HG02763 (cell line): ENCODE results near the gene KLB.
"Not testable (repeated sequence)": the region's sequence is repeated elsewhere in the genome, so short reads cannot be mapped to it uniquely, and the experiment has no call there.

Experiments
- ATAC-seq: cut with Tn5 transposase; IDR thresholded peaks from one replicate; pipeline ENCODE4 v1.9.1; 2021; ENCODE audit warnings: mild to moderate bottlenecking, moderate library complexity; ENCODE audit not compliant: unreplicated experiment

Gene KLB

DNA sequence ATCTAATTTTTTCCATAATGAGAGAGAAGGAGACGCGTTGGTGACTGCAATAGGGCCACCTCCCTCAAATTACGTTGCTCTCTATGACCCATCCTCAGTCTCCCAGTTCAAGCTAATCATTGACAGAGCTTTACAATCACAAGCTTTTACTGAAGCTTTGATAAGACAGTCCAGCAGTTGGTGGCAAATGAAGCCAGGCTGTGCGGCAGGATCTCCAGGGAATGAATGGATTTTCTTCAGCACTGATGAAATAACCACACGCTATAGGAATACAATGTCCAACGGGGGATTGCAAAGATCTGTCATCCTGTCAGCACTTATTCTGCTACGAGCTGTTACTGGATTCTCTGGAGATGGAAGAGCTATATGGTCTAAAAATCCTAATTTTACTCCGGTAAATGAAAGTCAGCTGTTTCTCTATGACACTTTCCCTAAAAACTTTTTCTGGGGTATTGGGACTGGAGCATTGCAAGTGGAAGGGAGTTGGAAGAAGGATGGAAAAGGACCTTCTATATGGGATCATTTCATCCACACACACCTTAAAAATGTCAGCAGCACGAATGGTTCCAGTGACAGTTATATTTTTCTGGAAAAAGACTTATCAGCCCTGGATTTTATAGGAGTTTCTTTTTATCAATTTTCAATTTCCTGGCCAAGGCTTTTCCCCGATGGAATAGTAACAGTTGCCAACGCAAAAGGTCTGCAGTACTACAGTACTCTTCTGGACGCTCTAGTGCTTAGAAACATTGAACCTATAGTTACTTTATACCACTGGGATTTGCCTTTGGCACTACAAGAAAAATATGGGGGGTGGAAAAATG is at the start of gene KLB:
Gene KLB (plus strand): TSS at position 168 of the 821 bp plus-strand sequence. CDS start 20 bp downstream, at position 188.
- no peak for ATAC-seq

DNA sequence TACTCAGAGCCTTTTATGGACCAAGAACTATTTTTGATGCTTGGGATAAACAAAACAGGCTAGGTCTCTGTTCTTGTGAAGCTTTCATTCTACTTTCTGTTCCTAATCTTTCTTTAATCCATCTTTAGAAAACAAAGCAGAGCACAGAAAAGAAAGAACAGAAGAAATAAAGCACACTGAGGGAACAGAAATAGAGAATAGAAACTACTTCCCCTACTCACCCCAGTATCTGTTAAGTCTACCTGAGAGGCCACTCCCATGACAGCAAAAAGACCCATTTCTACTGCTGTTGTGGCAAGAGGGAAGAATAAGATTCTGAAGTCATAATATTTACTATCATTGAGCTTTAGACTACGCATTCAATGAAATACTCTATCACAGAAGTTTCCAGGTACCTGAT is 49.7 kb upstream of the KLB start:
- ATAC-seq = no peak

DNA sequence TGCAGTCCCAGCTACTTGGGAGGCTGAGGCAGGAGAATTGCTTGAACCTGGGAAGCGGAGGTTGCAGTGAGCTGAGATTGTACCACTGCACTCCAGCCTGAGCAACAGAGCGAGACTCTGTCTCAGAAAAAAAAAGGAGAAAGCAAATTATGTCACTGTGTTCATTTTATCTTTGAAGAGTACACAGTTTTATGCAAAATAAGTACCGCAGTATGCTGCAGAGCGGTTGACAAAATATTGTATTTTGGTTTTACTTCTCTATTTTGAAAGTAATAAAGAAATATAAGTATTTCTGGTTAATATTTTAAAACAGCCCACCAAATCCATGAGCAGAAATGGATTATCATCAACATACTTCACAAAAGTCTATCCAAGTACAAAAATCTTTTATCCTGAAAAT is 46.1 kb upstream of the KLB start:
- ATAC-seq = not testable (repeated sequence)

DNA sequence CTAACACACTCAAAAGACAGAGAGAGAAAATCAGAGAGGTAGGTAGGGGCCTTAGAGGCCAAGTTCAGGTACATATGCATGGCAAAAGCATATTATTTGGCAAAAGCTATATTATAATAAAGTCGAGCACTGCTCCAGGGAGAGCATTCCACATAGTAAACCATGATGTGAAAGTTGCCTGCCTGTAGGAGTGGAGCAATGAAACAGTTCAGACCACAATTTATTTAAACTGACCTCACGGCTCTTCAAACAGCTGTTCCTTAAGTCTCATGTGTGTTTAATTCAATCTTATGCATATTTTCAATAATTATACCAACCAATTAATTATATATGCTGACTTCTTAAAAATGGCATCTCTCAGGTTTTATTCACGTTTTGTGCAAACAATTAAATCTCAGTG is 43.9 kb upstream of the KLB start:
- ATAC-seq = no peak

DNA sequence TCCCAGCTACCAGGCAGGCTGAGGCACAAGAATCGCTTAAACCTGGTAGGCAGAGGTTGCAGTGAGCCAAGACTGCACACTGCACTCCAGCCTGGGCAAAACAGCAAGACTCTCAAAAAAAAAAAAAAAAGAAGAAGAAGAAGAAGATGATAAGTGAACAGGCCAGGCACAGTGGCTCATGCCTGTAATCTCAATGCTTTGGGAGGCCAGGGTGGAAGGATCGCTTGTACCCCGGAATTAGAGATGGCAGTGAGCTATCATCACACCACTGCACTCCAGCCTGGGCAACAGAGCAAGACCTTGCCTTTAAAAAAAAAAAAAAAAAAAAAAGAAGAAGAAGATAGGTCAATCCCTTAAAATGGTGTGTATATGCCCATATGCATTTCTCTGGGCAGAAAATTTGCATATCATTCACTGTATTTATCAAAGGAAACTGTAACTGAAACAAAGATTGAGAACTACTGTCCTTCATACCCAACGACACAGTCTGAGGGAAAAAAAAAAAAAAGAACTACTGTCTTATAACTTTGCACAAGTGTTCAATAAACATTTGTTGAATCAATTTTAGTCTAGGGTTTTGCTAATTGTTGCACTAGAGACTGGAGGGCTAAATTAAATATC is 42.8 kb upstream of the KLB start:
- ATAC-seq = no peak

DNA sequence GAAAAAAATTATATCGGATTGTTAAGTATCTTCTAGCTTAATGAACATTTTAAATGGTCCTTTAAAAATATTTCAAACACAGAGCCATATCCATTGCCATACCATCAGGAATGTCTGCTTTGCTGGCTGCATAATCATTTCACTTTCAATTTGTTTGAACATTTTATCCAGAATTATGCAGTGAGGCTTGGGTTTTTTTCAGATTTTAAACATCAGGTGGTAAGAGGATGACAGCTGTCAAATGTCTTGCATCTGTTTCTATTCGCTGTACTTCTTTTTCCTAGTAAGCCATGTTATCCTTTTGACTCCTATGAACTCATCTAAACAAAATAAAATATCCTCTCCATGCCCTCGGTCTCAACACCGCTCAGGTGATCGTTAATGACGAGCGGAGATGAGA is 41.4 kb upstream of the KLB start:
- no peak for ATAC-seq

DNA sequence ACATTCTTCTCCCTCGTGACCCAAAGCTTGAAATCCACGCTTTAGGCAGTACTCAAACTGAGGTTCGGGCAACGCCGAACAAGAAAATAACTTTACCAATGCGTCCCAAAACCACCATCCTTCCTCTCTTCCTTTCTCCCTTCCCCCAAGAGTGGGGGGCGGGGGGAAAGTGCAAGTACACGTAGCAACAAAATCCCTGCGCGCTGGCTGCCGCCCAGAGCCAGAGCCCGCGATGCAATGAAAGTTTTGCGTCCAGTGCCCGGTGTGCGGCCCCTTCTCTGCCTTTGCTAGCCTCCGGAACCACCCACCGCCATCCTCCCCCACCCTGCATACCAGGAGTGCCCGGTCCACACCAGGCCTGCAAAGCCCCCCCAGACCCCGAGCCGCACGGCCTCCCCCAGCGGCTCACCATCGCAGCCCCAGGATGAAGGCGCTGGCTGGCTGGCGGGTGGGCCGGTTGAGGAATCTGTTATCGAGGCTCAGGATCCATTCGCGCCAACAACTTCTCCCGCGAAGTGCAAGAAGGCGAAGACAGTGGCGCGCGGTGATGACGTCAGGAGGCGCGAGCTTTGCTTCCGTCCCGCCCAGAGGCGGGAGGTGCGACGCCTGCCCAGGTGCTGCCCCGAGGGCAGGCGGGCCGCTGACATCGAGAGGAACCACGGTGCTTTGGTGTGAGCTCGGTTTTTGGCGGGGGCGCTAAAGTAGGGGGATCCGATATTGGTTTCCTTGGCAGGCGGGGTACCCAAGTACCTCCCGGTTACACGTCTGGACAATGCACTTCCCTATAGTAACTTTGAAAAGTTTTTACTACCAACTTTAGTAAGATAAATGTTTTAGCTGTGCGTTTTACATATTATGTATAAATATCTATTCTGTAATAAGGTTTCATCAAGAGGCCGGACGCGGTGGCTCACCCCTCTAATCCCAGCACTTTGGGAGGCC is 40.6 kb upstream of the KLB start, which contains the start of gene RFC1:
Gene RFC1 (minus strand): TSS at position 533 of the 942 bp plus-strand sequence. CDS start 121 bp downstream, at position 412.
- ATAC-seq = peak; percentile 73

DNA sequence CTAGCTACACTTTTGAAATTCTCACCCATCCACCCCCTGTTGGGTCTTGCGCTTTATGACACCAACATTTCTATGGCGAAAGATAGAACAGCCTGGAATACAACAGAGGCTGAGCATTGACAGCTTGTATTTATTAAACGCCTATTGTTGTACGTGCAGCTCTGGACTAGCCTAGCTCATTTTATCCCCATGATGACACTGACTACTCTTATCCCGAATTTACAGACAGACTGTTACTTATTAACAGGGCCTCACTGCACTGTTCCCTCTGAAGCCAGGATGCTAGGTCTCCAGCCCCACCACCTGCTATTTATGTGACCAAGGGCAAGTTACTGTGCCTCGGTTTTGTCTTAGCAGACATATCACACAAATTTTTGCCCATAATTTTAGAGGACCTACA is 39.6 kb upstream of the KLB start:
- ATAC-seq = no peak

DNA sequence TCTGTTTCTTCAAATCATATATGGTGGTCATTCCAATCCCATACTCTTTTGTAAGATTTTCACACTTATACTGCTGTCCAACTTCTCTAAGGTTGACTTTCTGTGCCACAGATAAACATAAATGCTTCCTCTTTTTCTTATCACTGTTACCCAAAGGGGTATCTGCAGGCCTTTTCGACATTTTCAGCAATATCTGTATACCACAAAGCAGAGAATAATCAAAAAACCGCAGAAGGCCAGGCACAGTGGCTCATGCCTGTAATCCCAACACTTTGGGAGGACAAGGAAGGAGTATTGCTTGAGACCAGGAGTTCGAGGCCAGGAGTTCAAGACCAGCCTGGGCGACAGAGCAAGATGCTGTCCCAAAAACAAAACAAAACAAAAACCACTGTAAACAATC is 37.4 kb upstream of the KLB start:
- ATAC-seq = no peak

DNA sequence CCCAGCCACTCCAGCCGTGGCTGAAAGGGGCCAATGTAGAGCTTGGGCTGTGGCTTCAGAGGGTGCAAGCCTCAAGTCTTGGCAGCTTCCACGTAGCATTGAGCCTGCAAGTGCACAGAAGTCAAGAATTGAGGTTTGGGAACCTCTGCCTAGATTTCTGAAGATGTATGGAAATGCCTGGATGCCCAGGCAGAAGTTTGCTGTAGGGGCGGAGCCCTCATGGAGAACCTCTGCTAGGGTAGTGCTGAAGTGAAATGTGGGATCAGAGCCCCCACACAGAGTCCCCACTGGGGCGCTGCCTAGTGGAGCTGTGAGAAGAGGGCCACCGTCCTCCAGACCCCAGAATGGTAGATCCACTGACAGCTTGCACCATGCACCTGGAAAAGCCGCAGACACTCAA is 35.5 kb upstream of the KLB start:
- not testable (repeated sequence) for ATAC-seq

DNA sequence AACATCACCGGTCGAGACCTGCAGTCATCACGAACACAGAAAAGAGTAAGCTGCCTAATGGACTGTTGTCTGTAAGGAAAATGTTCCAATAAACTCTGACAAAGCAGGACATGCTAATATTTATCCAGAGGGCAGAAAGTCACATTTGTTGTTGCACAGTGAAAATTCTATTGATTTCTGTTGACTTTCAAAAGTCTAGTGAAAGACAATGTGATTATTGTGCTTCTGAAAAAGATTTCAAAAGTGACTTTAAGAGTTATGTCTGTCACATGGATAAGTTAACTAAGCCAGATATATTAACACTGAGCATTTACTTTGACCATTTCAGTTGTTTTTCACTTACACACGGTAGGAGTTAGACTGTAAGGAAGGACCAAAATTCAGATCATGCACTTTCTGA is 31.3 kb upstream of the KLB start:
- no peak for ATAC-seq

DNA sequence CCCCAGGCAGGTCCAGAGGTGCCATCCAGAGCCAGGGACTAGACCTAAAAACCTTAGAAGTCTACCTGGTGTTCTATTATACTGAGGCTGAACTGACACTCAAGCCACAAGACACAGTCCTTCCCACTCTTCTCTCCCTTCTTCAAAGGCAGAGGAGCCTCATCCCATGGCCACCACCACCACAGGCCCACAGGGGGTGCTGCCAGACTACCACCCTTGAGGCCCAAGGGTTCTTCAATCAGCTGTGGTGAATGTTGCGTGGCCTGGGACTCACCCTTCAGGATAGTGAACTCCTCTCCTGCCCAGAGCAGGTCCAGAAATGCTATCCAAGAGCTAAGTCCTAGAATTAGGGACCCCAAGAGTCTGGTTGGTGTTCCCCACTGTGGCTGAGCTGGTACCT is 23.0 kb upstream of the KLB start:
- ATAC-seq = no peak

DNA sequence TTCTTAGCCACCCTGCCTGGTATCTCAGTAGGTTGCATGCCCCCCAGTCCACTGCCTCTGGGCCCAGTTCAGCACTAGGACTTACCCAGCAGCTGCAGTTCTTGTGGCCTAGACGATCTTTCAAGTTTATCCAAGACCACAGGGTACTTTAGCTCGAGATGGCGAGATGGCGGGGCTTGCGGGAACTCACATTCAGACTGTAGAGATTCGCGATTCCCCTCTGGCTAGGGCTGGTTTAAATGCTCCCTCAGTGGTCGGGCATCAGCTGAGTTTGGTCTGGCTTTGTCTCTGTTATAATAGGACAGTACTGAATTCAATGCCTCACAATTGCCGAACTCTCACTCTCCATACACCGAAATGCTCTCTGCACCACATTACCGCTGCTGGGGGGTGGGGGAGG is 22.2 kb upstream of the KLB start:
- ATAC-seq = no peak

DNA sequence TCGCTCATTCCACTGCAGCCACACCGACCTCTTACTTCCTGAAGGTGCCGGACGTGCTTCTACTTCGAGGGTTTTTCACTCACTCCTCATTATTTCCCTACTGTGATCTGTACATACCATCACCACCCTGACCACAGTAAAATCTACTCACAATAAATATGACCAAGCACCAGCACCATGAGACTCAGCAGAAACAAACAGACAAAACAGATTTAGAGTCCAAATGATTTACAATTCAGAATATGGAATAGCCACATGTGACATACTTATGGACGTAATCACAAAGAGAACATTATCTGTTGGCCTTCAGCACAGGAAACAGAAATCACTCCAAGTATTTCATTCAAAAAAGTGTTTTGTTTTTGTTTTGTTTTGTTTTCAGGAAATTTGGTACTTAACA is 16.1 kb upstream of the KLB start:
- ATAC-seq = no peak

DNA sequence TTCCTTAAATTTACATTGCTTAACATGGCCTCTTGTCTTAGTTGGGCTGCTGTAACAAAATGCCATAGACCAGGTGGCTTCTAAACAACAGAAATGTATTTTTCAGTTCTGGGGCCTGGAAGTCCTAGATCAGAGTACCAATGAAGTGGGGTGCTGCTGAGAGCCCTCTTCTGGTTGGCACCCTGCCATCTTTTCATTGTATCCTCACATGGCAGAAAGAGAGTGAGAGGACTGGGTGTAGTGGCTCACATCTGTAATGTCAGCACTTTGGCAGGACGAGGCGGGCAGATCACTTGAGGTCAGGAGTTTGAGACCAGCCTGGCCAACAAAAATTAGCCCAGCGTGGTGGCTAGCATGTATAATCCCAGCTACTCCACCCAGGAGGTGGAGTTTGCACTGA is 12.0 kb upstream of the KLB start:
- no peak for ATAC-seq

DNA sequence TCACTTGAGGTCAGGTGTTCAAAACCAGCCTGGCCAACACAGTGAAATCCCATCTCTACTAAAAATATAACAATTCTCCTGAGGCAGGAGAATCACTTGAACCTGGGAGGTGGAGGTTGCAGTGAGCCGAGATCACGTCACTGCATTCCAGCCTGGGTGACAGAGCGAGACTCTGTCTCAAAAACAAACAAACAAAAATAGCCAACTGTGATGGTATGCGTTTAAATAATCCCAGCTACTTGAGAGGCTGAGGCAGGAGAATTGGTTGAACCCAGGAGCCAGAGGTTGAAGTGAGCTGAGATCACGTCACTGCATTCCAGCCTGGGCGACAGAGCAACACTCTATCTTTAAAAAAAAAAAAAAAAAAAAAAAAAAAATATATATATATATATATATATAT is 5.1 kb upstream of the KLB start:
- ATAC-seq = not testable (repeated sequence)

DNA sequence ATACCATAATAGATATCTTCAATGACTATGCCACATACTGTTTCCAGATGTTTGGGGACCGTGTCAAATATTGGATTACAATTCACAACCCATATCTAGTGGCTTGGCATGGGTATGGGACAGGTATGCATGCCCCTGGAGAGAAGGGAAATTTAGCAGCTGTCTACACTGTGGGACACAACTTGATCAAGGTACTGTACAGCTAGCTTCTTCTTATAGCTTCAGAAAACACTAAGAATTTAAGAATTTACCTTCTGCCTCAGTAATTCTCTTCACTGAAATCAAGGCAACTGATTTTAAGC is 805 bp downstream of the KLB start:
- ATAC-seq = no peak

DNA sequence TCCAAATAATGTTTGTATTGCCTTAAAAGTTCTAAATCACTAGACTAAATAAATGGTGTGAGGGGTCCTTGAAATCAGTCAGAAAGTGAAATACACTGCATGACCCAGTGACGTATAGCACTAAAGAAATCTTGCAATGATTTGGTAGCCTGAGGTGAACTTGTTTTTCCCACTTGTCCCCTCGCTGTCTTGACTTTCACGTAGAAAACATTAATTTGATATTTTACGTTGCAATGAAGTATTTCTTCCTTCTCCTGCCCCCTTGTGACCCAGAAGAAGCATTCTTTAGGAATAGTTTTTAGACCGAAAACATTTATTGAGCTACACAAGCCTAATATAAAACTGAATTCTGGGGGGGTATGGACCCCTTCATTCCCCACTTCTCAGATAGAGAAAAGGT is 3.7 kb downstream of the KLB start:
- ATAC-seq = no peak

DNA sequence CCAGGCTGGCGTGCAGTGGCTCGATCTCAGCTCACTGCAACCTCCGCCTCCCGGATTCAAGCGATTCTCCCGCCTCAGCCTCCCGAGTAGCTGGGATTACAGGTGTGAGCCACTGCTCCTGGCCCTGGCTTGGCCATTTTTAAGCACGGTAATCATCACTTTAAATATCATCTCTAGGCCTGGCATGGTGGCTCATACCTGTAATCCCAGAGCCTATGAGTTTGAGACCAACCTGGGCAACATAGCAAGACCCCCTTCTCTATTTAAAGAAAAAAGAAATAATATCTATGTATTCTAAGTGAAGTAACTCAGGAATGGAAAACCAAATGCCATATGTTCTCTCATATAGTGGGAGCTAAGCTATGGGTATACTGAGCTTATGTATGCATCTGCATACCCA is 4.8 kb downstream of the KLB start:
- ATAC-seq = not testable (repeated sequence)

DNA sequence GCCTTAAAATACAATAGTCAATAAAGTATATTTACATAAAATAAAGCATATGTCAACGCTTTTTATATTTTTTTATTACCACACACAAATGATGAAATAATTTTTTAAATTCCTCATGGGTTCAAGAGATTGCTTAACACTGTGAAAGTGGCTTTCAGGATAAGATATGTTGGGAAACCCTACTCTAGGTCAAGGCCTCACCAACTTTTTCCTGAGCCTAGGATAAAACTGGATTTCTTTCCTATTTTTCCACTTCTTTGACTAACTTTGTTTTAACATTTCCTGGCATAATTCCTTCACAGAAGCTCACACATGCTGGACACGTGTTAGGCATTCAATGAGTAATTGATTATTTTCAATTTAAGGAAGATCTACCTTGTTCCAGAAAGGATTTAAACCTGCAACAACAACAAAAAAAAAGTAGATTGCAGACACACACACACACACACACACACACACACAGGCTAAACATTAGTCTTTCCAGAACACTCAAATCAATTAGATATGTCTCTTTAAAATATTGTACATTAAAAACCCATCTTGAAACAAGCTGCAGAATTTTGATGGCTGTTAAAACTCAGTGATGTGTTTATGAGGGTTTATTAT is 9.1 kb downstream of the KLB start:
- no peak for ATAC-seq

DNA sequence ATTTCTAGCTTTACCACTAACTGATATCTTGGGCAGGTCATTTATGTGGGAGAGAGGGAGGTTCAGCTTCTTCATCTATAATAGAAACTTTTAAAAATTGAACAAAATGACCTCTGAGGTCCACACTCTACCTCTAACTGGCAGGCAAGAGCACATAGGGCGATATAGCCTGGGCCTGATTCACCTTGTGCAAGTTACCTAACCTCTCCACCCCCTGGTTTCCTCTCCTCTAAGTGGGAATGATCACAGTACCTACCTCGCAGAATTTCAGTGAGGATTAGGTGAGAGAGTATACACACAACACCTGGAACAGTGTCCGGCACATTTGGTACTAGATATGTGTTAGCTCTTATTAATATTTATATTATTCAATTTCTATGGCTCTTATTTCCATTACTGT is 15.5 kb downstream of the KLB start:
- no peak for ATAC-seq
